GM10266 (cell line): ENCODE data around the gene PDCD7.
"Not testable (repeated sequence)": the region's sequence is repeated elsewhere in the genome, so short reads cannot be mapped to it uniquely, and the experiment has no call there.

Experiments used
- DNase-seq: peaks from one replicate; pipeline ENCODE4 v3.0.0; 2012; ENCODE audit errors: extremely low spot score
- TF ChIP-seq, protein P1 (sequence below): IDR thresholded peaks from 2 replicates; pipeline ENCODE4 v1.5.1; 2012; ENCODE audit warnings: mild to moderate bottlenecking, low read depth; ENCODE audit not compliant: control insufficient read depth, insufficient read depth; ENCODE audit errors: missing control alignments

PDCD7 gene, protein sequence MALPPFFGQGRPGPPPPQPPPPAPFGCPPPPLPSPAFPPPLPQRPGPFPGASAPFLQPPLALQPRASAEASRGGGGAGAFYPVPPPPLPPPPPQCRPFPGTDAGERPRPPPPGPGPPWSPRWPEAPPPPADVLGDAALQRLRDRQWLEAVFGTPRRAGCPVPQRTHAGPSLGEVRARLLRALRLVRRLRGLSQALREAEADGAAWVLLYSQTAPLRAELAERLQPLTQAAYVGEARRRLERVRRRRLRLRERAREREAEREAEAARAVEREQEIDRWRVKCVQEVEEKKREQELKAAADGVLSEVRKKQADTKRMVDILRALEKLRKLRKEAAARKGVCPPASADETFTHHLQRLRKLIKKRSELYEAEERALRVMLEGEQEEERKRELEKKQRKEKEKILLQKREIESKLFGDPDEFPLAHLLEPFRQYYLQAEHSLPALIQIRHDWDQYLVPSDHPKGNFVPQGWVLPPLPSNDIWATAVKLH

DNA sequence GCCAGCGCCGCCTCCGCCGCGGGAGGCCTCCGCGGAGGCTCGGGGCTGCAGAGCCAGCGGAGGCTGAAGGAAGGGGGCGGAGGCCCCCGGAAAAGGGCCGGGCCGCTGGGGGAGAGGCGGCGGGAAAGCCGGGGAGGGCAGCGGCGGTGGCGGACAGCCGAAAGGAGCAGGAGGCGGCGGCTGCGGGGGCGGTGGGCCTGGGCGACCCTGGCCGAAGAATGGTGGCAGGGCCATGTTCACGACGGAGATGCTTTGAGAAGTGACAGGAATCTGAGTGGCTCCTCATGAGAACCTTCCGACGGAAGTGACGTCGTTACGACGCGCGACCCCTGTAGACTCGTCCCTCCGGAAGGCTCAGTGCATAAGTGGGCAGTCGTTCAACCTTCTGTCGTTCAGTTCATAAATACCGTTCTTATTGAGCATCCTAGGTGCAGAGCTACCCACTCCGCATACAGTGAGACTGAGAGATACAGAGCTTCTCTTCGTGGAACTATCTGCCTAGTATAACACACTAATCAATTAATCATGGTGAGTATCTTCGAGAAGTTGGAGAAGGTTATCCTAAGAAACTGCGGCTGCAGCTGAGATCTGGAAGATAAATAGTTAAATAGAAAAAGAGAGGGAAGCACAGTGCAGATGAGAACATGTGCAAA is at the start of gene PDCD7:
Gene PDCD7, minus strand, starts transcription at position 261 of the 653 bp plus-strand sequence. Its CDS starts 27 bp downstream, at position 234.
- TF ChIP-seq, protein P1, sequence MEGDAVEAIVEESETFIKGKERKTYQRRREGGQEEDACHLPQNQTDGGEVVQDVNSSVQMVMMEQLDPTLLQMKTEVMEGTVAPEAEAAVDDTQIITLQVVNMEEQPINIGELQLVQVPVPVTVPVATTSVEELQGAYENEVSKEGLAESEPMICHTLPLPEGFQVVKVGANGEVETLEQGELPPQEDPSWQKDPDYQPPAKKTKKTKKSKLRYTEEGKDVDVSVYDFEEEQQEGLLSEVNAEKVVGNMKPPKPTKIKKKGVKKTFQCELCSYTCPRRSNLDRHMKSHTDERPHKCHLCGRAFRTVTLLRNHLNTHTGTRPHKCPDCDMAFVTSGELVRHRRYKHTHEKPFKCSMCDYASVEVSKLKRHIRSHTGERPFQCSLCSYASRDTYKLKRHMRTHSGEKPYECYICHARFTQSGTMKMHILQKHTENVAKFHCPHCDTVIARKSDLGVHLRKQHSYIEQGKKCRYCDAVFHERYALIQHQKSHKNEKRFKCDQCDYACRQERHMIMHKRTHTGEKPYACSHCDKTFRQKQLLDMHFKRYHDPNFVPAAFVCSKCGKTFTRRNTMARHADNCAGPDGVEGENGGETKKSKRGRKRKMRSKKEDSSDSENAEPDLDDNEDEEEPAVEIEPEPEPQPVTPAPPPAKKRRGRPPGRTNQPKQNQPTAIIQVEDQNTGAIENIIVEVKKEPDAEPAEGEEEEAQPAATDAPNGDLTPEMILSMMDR: no peak
- DNase-seq: peak; percentile 98

DNA sequence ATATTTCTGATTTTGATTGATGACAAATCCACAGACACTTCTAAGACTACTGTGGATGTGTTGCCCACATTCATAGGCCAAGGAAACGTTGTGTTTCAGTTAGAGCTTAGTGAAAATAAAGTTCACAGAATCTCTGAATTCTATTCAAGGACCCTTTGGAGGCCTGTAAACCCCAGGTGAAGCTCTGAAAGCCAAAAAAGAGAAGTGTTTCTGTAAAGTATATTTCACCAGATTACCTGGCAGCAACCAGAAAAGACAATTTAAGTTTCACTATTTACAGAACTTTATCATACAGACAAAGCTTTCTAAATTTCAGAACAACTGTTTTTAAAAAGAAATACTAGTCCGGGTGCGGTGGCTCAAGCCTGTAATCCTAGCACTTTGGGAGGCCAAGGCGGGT is 48.9 kb upstream of the PDCD7 start:
- TF ChIP-seq, protein P1: no peak
- DNase-seq: no peak

DNA sequence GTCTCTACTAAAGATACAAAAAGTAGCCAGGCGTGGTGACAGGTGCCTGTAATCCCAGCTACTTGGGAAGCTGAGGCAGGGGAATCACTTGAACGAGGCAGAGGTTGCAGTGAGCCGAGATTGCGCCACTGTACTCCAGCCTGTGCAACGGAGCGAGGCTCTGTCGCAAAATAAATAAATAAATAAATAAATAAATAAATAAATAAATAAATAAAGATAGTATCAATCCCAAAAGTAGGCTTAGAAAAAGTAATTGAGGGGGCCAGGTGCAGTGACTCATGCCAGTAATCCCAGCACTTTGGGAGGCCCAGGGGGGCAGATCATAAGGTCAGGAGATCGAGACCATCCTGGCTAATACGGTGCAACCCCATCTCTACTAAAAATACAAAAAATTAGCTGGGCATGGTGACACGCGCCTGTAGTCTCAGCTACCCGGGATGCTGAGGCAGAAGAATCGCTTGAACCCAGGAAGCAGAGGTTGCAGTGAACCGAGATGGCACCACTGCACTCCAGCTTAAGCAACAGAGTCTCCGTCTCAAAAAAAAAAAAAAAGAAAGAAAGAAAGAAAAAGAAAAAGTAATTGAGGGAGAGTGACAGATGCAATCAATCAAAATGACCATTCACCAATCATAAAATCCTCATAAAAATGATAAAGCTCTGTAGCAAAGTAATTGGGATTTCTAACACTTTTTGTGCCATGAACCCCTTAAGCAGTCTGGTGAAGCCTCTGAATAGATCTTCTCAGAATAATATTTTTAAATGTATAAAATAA is 48.2 kb upstream of the PDCD7 start:
- not testable (repeated sequence) for DNase-seq

DNA sequence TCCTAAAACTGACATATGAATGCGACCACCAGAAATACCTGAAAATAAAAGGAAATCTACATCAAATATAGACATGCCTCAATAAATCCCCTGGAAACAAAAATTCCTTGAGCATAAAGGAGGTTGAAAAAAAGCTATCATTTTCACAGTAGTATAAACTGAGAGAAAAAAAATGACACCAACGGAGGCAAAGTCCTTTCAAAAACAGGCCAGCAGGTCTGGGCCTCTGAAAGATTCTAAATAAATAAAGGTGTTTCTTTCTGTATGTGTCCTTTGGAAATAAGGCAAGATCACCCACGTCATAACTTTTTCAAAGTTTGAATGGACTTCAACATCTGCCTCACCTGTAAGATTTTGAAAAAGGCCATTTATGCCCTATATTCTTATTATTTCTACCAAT is 46.6 kb upstream of the PDCD7 start:
- TF ChIP-seq, protein P1: no peak

DNA sequence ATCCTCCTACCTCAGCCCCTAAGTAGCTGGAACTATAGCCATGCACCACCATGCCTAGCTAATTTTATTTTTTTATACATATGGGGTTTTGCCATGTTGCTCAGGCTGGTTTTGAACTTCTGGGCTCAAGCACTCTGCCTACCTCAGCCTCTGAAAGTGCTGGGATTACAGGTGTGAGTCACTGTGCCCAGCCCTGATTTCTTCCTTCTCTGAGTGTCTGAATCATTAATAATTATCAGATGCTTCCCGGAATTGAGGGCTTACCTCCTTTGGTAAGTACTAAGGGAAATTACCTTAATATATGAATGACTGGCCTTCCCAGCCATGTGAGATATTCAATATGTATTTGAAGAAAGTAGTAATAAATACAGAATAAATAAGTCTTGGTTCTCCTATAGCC is 44.3 kb upstream of the PDCD7 start:
- TF ChIP-seq, protein P1: no peak
- DNase-seq: no peak

More for the DNA sequence above, 46.6 kb upstream of the PDCD7 start:
- DNase-seq: no peak

DNA sequence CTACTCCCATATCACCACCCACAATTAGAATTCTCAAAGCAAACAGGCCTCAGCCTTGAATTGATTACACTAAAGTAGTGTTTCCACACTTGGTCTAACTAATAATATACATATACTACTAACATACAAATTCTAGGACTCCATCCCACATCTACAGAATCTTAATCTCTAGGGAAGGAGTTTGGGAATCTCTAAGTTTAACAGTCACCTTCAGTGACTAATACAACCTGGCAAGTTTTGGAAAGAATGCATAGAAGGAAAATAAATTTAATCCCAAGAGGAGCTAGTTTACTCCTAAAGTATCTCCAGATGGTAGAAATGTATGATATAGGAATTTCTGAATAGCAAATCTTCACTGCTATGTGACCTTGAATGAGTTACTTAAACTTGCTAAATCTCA is 42.4 kb upstream of the PDCD7 start:
- no peak for DNase-seq
- TF ChIP-seq, protein P1: no peak

DNA sequence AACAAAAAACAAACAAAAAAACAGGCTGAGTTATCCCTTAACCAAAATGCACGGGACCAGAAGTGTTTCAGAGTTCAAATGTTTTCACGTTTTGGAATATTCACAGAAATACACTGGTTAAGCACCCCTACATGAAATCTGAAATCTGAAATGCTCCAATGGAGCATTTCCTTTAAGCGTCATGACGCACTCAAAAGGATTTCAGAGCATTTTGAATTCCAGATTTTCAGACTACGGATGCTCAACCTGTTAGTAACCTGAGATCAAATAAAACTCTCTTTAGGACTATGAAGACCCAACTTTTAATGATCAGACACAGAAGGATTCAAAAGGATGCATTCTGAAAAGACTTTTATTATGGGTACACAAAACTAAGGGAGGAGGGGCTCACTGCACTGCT is 41.9 kb upstream of the PDCD7 start:
- TF ChIP-seq, protein P1: no peak
- DNase-seq: no peak
